ENCODE measurements around the gene GABRD.
"Not testable (repeated sequence)": the region's sequence is repeated elsewhere in the genome, so short reads cannot be mapped to it uniquely, and the experiment has no call there.

Gene GABRD, protein sequence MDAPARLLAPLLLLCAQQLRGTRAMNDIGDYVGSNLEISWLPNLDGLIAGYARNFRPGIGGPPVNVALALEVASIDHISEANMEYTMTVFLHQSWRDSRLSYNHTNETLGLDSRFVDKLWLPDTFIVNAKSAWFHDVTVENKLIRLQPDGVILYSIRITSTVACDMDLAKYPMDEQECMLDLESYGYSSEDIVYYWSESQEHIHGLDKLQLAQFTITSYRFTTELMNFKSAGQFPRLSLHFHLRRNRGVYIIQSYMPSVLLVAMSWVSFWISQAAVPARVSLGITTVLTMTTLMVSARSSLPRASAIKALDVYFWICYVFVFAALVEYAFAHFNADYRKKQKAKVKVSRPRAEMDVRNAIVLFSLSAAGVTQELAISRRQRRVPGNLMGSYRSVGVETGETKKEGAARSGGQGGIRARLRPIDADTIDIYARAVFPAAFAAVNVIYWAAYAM

DNA sequence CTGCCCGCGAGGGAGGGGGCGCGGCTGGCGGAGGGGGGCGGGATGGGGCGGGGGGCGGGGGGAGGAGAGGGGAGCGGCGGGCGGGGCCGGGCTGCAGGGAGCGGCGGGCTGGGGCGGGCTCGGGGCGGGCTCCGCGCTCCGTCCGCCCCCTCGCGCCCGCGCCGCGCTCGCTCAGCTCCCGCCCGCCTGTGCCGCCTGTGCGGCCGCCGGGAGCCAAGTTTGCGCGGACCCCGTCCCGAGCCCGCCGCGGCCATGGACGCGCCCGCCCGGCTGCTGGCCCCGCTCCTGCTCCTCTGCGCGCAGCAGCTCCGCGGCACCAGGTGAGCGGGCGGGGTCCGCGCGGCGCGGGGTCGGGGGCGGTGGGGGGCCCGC, at the start of gene GABRD:
Gene GABRD, plus strand, starts transcription at position 174 of the 372 bp plus-strand sequence. Its CDS starts 79 bp downstream, at position 253.
- no peak for DNase-seq

DNA sequence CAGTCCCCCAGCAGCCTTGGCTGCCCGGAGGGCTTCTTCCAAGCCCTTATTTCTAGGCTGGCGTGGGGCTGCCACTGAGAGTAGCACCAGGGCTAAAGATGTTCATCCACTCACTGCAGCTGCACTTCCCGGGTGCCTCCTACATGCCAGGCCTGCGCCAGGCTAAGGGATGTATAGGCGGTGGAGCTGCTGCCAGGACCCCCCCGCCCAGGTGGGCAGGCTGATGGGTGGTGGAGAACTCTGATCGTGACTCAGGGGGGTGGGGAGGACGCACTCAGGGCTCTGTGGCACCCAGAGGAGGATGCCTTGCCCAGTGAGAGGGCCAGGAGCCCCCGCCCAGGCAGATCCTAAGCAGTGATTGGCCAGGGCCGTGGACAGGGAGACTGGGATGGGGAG, 49.6 kb upstream of the GABRD start:
- no peak for DNase-seq

DNA sequence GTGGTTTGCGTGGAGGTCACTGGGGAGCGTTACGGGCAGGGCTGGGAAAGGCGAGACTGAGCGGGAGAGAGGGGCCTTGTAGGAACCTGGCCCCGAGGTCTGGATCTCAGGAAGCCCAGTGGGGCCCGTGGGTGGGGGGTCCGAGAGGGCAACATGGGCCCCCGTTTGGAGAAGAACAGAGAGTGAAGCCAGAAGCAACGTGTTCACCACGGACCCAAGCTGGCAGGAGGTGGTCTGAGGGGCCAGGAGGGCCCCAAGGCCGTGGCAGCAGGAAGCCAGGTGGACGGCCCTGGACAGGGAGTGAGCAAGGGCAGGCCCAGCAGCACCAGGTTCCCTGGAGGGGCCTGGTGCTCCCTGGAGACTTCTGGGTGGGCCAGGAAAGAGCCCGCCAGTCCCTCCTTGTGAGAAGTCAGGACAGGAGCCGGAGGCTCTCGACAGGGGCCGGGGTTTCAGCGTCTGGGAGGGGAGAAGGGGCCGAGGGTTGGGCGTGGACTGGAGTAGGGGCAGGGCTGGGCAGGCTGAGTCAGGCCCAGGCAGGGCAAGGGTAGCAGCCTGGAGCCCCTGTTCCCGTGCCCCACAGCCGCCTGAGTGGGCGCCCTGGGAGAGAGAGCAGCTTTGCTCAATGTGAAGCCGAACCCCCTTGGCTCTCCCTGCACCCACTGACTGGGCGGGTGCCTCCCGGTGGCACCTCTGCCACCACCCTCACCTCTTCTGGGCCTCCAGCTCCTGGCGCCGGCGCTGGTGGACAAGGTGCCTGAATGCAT, 49.0 kb upstream of the GABRD start:
- DNase-seq: no peak

DNA sequence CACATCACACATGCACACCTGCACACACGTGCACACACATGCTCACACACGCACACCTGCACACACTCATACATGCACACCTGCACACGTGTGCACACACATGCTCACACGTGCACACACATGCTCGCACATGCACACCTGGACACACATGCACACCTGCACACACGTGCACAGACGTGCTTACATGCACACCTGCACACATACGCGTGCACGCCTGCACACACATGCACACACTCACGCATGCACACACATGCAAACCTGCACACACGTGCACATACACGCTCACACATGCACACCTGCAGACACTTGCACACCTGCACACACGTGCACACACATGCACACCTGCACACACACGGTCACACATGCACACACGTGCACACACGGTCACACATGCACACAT, 48.1 kb upstream of the GABRD start:
- no peak for DNase-seq

DNA sequence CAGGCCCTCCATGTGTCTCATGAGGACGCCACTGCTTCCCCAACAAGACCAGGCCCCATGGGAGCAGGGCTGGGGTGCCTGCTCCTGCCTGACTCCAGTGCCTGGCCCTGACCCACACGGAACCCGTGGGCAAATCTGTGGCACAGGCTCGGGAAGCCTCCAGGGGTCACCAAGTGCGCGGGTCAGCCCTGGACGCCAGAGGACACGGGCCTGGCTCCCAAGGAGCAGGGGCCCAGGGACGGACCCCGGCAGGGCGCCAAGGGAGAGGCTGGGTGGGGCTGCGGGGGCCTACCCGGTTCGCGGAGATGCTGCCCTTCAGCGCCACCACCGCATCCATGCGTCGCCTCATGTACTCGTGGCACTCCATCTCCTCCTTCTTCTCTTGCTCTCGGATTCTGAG, 47.5 kb upstream of the GABRD start:
- no peak for DNase-seq

DNA sequence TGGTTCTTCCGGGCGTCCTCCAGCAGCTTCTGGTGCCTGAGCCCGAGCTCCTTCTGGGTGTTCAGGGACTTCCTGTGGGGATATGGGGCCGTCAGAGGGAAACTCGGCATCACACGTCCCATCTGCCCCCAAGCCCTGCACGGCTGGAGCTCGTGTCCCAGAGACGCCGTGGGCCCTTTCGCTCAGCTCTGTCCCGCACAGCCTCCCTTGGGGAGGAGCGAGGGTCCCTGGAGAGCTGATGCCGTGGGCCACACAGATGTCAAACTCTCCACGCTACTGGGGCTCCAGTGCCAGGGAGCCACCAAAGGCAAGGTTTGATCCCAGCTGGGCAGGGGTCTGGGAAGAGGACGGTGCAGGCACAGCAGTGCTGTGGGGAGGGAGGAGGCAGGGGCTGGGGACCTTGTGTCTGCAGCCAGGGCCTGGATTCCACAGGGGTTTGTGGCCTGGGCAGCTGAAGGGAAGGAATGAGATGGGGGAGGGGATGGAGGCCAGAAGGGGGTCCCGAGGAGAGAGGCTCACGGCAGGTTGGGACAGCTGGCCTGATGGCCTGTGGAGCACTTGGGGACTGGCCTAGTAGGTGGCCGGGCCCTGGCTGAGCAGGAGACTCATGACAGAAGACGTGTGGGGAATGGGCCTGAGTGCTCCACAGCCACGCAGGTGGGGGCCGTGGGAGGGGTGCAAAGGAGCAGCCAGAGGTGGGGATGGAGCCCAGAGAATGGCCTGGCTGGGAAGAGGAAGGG, 46.0 kb upstream of the GABRD start:
- DNase-seq: no peak

DNA sequence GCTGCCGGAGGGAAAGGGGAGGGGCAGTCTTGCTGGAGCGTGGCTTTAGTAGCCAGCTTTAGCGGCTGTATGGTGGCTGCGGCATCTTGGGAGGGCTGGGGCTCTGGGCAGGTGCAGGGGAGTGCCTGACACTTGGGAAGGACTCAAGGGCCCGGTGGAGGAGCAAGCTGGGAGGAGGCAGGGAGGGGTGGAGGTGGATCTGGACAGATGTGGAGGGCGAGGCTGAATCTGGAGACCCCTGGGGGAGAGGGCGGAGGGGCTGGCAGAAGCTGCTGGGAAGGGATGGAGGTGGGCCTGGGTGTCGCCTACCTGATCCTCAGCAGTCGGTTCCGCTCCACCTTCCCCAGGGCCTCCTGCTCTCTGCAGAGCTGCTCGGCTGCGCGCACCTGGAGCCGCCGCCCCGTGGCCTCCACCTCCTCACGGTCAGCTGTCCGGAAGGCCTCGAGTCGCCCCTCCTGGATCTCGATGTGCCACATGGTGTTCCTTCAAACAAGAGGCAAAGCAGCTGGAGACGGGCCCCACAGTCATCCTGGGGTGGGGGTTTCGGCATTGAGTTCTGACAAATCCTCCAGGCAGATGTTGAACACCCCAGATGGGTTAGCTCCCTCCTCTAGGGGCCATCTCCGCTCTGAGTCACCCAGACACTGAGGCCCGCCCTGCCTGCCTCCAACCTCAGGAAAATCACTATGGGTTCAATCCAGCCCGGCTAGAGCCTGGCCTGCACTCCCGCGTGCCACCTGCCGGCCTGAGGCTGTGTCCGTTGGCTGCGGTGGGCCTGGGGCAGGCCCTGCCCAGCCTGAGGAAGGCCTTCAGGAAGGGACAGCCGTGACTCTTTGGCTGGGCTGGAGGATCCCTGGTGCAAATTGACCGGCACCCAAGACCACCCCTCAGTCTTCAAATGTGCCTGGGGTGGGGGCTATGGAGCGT, 45.2 kb upstream of the GABRD start:
- peak; percentile 25 for DNase-seq

DNA sequence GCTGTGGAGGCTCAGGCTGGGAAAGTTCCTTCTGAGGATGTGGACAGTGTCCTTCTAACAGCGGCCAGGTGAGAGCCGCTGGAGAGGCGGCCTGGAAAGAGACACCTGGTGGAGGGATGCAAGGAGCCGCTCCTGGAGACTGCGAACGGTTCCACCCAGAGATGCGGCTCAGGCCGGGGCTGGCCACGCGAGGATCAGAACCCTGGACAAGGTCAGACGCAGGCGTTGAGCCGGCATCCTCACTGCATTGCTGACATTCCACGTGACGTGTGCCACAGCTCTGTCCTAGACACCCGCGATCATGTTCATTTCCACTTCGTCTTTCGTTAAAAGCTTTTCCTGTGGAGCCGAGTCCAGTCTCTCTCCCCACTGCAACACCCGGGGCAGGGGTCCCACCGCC, 44.3 kb upstream of the GABRD start:
- DNase-seq: no peak

DNA sequence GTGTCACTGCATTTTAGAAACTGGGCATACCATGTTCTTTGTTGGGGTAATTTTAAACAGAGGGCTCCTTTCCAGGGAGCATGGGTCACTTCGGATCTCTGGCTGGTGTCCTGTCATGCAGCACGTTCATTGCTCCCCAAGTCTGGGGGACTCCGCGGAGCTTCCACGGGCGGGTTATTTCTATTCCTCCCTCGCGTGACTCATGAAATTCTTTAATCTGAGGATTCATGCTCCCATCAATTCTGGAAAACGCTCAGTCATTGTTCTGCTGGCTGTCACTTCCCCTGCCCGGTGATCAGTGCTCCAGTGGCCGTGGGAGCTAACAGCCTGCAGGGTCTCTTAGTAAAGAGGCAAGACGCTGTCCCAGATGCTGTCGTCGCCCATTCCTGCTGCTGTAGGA, 43.6 kb upstream of the GABRD start:
- no peak for DNase-seq

DNA sequence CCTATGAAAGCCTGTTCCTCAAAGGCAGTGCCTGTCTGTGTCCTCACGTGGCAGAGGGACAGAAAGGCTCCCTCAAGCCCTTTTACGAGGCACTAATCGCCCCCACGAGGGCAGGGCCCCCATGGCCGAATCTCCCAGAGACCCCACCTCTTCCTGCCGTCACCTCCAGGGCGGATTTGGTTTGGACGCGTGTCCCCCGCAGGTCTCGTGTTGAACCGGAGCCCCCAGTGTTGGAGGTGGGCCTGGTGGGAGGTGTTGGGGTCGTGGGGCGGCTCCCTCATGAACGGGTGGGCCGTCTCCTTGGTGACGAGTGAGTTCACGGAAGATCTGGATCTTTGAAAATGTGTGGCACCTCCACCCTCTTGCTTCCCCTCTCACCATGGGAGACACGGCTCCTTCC, 43.1 kb upstream of the GABRD start:
- no peak for DNase-seq

DNA sequence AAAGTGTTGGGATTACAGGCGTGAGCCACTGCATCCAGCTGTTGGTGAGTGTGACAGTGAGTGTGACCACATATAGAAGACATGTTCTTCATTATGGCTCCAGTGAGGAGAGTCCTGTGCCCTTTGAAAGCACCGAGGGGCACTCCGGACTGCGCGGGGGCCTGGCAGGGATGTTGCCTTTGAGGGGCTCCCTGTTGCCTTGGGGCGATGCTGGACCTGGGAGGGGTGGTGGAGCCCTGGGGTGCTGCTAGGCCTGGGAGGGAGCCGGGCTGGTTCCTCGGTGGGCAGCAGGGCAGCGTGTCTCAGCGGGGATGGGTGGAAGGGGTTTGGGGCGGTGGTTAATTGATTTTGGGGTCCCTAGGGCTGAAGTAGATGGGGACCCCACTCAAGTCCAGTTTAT, 41.0 kb upstream of the GABRD start:
- DNase-seq: no peak

DNA sequence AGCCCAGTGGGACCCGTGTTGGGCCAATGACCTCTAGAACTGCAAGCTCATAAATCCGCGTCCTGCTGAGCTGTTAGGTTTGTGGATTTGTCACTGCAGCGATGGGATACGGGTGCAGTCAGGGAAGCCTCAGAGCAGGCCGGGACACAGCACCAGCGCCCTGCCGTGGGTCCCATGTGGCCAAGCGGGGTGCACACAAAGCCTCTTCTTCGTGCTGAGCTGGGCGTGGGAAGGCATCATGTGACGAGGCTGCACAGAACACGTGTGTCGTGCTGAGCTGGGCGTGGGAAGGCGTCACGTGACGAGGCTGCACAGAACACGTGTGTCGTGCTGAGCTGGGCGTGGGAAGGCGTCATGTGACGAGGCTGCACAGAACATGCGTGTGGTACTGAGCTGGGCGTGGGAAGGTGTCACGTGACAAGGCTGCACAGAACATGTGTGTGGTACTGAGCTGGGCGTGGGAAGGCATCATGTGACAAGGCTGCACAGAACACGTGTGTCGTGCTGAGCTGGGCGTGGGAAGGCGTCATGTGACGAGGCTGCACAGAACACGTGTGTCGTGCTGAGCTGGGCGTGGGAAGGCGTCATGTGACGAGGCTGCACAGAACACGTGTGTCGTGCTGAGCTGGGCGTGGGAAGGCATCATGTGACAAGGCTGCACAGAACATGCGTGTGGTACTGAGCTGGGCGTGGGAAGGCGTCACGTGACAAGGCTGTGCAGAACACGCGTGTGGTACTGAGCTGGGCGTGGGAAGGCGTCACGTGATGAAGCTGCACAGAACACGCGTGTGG, 40.3 kb upstream of the GABRD start:
- not testable (repeated sequence) for DNase-seq

DNA sequence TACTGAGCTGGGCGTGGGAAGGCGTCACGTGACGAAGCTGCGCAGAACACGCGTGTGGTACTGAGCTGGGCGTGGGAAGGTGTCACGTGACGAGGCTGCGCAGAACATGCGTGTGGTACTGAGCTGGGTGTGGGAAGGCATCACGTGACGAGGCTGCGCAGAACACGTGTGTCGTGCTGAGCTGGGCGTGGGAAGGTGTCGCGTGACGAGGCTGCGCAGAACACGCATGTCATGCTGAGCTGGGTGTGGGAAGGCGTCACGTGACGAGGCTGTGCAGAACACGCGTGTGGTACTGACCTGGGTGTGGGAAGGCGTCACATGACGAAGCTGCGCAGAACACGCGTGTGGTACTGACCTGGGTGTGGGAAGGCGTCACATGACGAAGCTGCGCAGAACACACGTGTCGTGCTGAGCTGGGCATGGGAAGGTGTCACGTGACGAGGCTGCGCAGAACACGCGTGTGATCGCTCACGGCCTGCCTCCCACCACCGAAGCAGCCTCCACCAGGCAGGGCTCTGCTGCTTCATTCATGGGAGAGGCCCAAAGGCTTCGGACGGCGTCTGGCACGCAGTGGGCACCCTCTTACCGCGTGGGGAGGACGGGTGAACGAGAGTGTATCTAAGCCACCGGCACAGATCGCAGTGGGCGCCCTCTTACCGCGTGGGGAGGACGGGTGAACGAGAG, 39.5 kb upstream of the GABRD start:
- no peak for DNase-seq

DNA sequence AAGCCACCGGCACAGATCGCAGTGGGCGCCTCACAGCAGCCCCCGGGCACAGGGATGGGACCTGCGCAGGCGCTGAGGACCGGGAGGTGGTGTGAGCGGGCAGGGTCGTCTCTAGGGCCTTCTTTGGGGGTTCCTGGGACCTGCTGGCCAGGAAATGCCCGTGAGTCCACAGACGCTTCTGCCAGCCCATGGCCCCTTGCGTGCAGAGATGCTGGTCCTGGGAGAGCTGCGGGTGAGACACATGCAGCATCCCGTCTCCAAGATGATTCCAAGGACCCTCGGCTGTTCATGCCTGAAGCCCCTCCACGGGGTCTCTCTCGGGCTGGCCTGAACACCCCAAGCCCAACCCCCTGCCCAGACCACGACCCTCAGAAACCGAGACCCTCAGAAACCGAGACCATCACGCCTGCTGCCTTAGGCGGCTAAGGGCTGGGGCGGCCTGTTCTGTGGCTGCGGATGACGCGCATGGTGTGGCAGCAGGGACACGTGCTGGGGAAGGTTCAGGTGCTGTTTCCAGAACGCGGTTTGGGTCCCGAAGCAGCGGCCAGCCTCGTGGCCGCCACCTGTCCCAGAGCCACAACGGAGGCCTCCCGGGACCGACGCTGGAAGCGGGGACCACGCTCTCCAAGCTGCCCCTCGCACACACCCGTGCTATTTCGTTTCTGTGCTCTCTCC, 38.5 kb upstream of the GABRD start:
- DNase-seq: no peak

DNA sequence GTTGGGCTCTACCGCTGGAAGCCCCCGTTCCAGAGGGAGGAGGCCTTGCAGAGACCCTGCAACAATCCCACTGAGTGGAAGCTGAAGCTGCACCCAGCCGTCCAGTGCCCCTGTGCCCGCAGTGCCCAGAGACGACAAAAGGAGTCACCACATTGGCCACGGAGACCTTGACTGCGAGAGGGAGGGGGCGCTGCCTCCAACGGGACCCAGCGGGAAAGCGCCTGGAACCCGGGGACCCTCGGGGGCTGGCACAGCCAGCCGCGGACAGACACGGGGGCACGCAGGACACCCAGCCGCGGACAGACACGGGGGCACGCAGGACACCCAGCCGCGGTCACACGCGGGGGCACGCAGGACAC, 38.0 kb upstream of the GABRD start:
- no peak for DNase-seq

DNA sequence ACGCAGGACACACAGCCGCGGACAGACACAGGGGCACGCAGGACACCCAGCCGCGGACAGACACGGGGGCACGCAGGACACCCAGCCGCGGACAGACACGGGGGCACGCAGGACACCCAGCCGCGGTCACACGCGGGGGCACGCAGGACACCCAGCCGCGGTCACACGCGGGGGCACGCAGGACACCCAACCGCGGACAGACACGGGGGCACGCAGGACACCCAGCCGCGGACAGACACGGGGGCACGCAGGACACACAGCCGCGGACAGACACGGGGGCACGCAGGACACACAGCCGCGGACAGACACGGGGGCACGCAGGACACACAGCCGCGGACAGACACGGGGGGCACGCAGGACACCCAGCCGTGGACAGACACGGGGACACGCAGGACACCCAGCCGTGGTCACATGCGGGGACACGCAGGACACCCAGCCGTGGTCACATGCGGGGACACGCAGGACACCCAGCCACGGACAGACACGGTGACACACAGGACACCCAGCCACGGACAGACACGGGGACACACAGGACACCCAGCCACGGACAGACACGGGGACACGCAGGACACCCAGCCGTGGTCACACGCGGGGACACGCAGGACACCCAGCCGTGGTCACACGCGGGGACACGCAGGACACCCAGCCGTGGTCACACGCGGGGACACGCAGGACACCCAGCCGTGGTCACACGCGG, 37.4 kb upstream of the GABRD start:
- DNase-seq: not testable (repeated sequence)

DNA sequence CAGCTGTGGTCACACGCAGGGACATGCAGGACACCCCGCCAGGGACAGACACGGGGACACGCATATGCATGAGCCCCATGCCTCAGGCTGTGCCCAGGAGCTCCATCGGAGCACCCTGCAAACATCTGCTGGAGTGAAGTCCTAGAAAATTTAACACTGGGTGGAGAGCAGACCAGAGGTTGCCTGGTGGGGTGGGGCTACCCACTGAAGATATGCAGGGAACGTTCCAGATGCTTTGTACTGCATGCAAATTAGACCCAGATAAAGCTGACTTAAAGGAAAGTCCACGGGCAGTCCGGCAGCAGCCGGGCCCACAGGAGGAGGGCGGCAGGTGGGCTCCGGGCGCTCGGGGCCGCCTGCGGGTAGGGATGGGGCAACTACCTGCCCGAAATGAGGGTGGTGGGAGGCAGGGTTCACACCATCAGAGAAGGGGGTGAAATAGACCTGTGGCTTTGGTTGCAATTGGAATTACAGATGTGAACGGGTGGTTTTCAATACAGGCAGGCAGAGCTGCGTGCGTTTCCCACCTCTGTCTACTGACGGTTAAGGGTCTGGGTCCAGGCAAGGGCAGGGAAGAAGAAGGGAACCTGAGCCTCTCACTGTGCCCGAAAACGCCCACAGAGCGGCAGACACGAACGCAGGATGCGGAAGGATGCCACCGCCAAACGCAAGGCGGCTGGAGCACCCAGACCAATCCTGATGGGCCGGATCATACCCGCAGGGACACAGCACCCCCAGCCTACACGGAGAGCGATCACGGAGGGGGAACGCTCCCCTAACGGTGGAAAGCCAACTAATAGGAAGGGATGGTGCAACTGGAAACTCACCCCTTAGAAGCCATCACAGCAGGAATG, 36.5 kb upstream of the GABRD start:
- DNase-seq: no peak

DNA sequence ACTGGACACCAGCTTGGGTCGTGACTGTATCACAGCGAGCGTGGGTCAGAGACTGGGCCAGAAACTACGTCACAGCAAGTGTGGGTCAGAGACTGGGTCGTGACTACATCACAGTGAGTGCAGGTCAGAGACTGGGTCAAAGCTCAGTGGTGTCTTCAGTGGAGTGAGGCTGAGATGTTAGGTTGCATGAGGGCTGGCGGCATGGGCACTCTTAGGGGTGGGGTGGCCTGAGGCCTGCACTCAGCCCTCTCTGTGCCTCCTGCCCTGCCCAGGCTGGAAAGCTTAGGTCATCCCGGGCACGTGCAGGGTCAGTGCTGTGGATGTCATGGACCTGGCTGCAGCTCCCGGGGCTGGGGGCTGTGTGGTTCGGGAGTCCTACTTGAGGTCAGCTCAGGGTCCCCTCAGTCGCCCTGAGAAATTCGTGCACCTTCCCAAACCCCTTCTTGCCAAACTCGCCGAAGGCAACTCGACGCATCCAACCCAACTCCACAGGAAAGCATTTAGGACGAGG, 34.5 kb upstream of the GABRD start:
- no peak for DNase-seq

Data from DMS79 treated with DMSO at 0.1 percent for 48 hours (cell line).